Activated T-cell treated with anti-CD3 and anti-CD28 coated beads for 4 hours (primary cell): Measurements from ENCODE around the gene CHKB.

Experiments used
- DNase-seq: peaks from one replicate; pipeline ENCODE4 v3.0.0-alpha.2; 2020

Gene CHKB

DNA sequence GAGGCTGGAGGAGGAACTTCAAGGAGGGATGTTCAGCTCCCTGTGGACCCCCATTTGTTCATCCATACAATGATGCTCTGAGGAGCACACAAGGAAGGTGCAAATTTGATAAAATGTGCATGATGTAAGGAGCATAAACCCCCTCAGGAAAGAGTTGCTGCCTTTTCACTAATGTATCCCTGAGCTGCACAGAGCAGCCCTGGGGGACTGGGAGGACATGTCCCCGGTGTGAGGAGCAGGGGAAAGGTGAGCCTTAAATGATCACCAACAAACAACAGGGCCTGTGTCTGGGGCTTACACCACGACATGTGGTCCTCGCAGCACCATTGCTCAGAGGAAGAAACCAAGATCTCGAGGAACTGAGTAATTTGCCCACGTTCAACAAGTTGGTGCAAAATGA is 14.4 kb upstream of the CHKB start:
- DNase-seq: no peak

GRCh38 chr22:50595189-50595588 is 12.5 kb upstream of the CHKB start:
- DNase-seq: no peak

DNA sequence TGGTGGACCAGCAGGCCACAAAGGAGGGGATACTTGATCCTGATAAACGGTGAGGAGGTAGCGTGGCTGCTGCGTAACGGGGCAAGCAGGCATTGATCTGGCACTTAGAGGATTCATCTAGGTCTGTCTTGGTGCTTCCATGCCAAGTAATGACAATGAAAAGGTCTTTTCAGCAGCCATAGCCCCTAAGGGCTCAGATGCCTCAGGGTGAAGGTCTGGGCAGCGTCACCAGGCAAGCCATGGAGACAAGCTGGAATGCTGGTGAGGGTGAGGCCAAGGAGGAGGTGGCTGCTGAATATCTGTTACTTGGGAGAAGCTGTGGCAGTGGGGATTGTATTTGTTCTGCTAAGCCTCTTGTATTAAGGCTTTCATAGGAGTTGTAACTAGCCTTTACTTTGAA is 4.8 kb upstream of the CHKB start:
- DNase-seq: no peak

- DNase-seq: no peak
Observed at GRCh38 chr22:50586416-50586815, 3.8 kb upstream of the CHKB start.

DNA sequence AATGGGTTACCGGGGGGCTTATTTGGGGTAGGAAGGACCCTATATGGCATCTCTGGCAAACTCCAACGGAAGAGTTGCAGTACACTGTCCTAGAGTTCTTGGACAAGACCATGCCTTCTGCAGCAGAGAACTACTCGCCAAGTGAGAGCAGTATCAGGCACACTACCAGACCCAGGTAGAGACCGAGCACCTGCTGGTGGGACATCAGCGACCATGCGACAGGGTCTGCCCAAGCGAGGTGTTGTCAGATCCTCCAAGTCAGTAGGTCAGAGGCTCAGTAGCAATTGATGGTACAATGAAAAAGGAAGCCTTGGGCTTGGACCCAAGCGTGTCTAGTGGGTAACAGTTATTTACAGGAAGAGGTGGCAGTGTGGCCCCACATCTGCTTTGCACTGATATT is 3.1 kb upstream of the CHKB start:
- DNase-seq: no peak

- DNase-seq: no peak
Observed at GRCh38 chr22:50585238-50585637, 2.6 kb upstream of the CHKB start.

DNA sequence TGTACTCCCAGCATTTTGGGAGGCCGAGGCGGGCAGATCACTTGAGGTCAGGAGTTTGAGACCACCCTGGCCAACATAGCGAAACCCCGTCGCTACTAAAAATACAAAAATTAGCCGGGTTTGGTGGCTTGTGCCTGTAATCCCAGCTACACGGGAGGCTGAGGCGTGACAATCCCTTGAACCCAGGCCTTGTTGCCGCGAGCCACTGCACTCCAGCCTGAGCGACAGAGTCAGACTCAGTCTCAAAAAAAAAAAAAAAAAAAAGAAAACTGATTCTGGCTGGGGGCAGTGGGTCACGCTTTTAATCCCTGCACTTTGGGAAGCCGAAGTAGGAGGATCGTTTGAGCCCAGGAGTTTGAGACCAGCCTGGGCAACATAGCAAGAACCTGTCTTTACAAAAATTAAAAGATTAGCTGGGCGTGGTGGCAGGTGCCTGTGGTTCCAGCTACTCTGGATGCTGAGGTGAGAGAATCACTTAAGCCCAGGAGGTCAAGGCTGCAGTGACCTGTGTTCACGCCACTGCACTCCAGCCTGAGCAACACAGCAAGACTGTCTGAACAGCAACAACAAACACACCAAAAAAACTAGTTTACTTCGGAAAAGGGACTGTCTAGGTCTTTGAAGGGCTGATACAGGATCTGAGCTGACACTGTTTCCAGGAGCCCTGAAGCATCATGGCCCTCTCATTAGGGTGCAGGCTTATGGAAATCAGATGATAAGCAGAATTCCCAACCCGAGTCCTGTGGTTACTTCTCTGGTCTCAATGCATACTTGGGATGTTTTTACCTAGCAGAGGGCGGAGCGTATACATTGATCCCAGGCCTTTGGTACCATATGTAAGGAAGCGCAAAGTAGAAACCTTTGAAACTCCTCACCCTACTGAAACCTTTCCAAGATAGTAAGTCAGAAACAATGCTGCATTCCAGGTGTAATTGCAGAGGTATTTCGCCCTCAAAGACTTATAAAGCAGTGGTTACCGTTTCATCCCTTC is 1.8 kb upstream of the CHKB start:
- DNase-seq: no peak

DNA sequence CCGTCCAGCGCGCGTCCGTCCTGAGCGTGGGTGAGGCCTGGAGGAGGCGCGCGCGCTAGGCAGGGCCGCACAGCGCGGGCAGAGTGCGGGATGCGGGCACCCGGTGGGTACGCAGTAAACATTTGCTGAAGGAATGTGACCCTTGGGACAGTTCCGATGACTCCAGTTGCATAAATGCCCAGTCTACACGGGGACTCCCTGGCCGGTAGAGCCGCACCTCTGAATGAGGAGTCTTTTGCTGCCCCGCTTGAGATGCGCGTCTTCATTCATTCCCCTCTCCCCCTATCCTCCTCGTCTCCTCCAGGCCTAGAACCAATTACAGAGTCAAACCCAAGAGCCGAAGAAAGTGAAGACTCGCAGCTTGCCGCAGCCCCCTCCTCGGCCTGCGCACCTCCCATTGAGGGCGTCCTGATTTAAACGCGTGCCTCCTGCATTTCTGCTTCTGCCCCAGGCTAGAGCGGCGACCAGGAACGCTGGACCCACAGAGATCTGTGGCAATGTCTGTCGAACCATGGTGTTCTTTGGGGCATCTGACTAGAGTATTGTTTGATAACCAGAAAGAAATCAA is 729 bp upstream of the CHKB start:
- no peak for DNase-seq

DNA sequence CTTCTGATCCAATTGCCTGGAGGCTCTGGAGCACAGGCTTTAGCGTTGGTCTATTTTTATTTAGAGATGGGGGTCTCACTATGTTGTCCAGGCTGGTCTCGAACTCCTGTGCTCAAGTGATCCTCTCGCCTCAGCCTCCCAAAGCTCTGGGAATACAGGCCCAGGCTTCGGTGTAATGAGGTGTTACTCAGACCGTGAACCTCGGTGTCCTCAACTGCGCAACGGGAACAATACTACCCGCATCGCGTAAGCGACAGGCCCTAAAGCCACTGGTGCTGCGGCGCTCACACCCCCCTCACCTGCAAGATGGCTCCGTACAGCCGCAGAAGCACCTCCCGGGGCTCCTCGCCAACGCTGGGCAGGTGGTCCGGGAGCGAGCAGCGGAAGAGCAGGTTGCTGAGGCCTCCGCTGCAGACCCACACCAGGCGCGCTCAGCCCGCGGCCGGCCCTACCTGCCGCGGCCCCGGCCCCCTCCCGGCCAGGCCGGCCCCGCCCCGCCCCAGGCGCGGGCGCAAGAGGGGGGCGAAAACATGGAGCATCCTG is 628 bp downstream of the CHKB start:
- DNase-seq: no peak

DNA sequence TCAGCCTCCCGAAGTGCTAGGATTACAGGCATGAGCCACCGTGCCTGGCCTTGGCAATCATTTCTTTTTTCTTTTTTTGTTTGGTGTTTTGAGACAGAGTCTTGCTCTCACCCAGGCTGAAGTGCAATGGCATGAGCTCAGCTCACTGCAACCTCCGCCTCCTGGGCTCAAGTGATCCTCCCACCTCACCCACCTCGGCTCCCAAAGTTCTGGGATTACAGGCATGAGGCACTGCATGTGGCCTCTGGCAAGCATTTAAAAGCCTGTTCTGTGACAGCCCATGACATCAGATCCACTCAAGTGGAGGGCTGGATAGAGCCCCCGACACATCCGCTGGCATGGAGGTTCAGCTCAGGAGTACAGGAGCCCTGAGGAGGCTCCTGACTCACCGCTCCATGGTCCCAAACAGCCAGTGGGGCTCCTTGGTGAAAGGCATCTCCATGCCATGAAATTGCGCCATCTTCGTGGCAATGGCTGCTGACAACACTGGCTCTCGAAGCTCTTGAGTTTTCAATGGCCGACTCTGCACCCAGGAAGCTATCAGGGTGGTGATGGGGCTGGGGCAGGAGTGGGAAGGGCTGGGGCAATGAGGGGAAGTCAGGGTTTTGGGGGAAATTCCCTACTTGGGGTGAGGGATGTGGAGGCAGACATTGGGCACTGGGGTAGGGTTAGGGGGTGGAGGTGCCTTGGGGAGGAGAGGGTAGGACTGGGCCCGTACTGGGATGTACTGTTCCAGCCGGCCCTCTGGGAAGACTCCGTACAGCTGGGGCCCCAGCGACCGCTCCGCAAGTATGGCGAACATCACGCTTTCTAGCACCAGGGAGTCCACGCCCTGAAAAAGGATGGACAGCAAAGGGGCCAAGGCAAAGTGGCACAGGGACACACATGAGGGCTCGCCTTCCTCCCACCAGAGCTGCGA is 1.4 kb downstream of the CHKB start:
- DNase-seq: no peak

- no peak for DNase-seq
Observed at GRCh38 chr22:50579752-50580151, 2.9 kb downstream of the CHKB start.

GRCh38 chr22:50578776-50579310 is 3.8 kb downstream of the CHKB start:
- no peak for DNase-seq

DNA sequence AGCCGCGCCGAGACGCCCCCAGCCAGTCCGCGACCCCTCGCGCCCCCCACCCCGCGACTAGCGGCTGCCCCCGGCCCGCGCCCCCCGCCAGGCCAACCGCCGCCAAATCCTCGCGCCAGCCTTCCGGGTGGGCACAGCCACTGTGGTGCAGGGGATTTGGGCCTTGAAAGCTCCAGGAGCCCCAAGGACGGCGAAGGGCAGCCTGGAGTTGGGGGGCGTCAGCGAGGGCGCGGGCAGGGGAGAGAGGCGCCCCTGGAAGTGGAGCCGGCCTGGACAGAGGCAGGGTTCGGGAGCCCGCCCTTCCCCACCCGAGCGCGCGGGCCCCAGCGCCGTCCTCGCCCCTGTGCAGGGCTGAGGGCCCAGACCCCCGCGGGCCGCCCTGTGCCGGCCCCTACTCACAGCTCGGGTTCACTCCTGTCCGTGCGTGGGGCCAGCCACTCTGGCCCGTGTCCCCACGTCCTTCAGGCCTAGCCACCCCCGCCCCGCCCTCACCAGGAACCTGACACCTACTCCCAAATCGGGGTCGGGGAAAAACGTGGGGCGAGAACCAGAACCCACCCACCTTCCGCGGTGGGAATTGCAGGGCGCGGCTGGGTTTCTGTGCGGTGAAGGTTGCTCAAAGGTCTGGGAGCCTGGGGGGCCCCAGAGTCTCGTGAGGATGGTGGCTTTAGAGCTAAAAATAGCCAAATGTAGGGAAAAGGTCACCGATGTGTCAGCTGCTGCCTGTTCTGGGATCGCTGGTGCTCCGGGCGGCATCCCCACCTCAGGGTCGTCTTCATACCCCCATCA is 4.5 kb downstream of the CHKB start, which contains the start of gene CPT1B:
Gene CPT1B (minus strand): TSS at position 441 of the 789 bp plus-strand sequence. CDS start 512 bp downstream, outside the sequence.
- no peak for DNase-seq

GRCh38 chr22:50577697-50577986 is 5.0 kb downstream of the CHKB start:
- no peak for DNase-seq

DNA sequence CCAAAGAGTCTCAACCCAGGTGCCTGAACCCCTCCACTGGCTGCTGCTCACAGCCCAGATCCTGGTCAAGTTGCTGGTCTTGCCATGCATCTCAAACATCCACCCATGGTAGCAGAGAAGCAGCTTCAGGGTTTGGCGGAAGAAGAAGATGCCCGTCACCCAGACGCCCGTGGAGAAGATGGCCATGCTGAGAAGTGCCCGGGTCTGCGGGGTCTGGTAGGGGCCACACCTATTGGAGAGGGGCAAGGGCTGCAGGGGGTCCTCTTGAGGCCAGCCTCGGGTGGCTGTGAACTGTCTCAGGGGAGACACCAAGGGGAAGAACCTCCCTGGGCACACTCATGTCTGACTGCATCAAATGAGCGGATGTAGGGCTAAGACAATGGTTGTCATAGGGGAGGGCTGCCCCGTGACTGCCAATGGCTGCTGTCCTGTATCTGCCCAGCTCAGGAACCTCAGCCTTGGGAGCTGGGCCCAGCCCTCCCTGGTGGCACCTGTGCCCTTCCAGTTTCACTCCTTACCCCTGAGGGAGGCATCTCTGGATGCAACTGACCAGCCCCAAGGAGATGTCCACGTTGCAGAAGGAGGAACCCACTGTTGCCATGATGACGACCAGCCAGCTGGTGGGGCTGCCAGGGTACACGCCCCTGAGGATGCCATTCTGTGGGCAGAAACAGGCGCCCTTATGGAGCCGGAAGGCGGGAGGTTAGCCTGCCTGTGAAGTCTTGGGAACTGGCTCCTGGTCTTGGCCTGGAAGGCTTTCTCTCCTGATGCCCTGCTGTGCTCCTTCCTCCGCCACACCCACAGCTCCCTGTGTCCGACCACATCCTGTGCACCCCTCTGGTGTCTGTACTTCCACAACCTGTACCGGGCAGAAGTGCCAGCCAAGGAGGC is 5.6 kb downstream of the CHKB start:
- DNase-seq: no peak

GRCh38 chr22:50576070-50576469 is 6.6 kb downstream of the CHKB start:
- no peak for DNase-seq

- DNase-seq: no peak
Observed at GRCh38 chr22:50575426-50575941, 7.2 kb downstream of the CHKB start.

DNA sequence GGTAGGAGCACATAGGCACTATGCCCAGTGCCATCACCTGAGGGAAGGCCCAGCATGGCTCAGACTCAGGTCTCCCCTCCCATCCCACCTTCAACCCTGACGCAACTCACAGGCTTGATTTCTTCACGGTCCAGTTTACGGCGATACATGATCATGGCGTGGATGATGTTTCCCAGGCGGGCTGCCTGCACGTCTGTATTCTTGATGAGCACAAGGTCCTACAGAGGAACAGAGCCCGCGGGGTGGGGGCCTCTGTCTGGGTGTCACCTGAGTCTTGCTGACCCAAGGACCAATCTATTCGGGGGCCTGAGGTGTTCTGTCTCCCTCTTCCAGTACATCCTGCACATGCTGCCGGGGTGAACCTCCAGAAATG is 8.3 kb downstream of the CHKB start:
- DNase-seq: no peak

GRCh38 chr22:50573491-50574382 is 8.9 kb downstream of the CHKB start:
- DNase-seq: no peak

GRCh38 chr22:50572965-50573364 is 9.7 kb downstream of the CHKB start:
- no peak for DNase-seq
